ENCODE measurements around the gene PDZD2. TPM values are rescaled to one million over a fixed set of nuclear protein-coding genes. Genes with fewer than 3 reads are reported as not detected.

Gene PDZD2
- total RNA-seq, 1 donor = 0.52 TPM

- H3K9me3 ChIP-seq (ENCODE audit: low read depth, low read length) = no peaks in the 10 kb centered on the region
- H3K27me3 ChIP-seq (ENCODE audit: insufficient read depth, low read length) = no peaks in the 10 kb centered on the region
- H3K4me1 ChIP-seq (ENCODE audit: insufficient read depth, low read length) = peaks cover 24% of the 10 kb centered on the region
- H3K4me3 ChIP-seq (ENCODE audit: low read length) = no peak overlapping the region
Measured at GRCh38 chr5:32145378-32145777, 506.4 kb downstream of the PDZD2 start.

GRCh38 chr5:32147236-32147635 is 508.3 kb downstream of the PDZD2 start:
- Histone ChIP-seq H3K27me3 (ENCODE audit: insufficient read depth, low read length) (no peaks in the 10 kb centered on the region), H3K4me1 (ENCODE audit: insufficient read depth, low read length) (peaks cover 24% of the 10 kb centered on the region), H3K9me3 (ENCODE audit: low read depth, low read length) (no peaks in the 10 kb centered on the region), H3K4me3 (ENCODE audit: low read length) (no peak overlapping the region)

GRCh38 chr5:32147959-32148358 is 509.0 kb downstream of the PDZD2 start:
- H3K4me1 ChIP-seq (ENCODE audit: insufficient read depth, low read length) = peaks cover 24% of the 10 kb centered on the region

GRCh38 chr5:32150366-32150765 is 511.4 kb downstream of the PDZD2 start:
- Histone ChIP-seq H3K27me3 (ENCODE audit: insufficient read depth, low read length) (no peaks in the 10 kb centered on the region), H3K9me3 (ENCODE audit: low read depth, low read length) (no peaks in the 10 kb centered on the region), H3K4me1 (ENCODE audit: insufficient read depth, low read length) (peaks cover 33% of the 10 kb centered on the region), H3K4me3 (ENCODE audit: low read length) (no peak overlapping the region)

More at GRCh38 chr5:32147959-32148358, 509.0 kb downstream of the PDZD2 start:
- Histone ChIP-seq H3K27me3 (ENCODE audit: insufficient read depth, low read length) (no peaks in the 10 kb centered on the region), H3K9me3 (ENCODE audit: low read depth, low read length) (no peaks in the 10 kb centered on the region), H3K4me3 (ENCODE audit: low read length) (no peak overlapping the region)

- Histone ChIP-seq H3K4me1 (ENCODE audit: insufficient read depth, low read length) (peaks cover 33% of the 10 kb centered on the region), H3K4me3 (ENCODE audit: low read length) (no peak overlapping the region), H3K27me3 (ENCODE audit: insufficient read depth, low read length) (no peaks in the 10 kb centered on the region), H3K9me3 (ENCODE audit: low read depth, low read length) (no peaks in the 10 kb centered on the region)
Measured at GRCh38 chr5:32151198-32151597, 512.3 kb downstream of the PDZD2 start.

- no peak overlapping the region for H3K4me3 ChIP-seq (ENCODE audit: low read length)
- peaks cover 24% of the 10 kb centered on the region for H3K4me1 ChIP-seq (ENCODE audit: insufficient read depth, low read length)
- H3K9me3 ChIP-seq (ENCODE audit: low read depth, low read length) = no peaks in the 10 kb centered on the region
- no peaks in the 10 kb centered on the region for H3K27me3 ChIP-seq (ENCODE audit: insufficient read depth, low read length)
Measured at GRCh38 chr5:32153723-32154122, 514.8 kb downstream of the PDZD2 start.

GRCh38 chr5:32155211-32155610 is 516.3 kb downstream of the PDZD2 start:
- H3K4me1 ChIP-seq (ENCODE audit: insufficient read depth, low read length) = peaks cover 28% of the 10 kb centered on the region
- H3K9me3 ChIP-seq (ENCODE audit: low read depth, low read length) = no peaks in the 10 kb centered on the region
- no peak overlapping the region for H3K4me3 ChIP-seq (ENCODE audit: low read length)
- no peaks in the 10 kb centered on the region for H3K27me3 ChIP-seq (ENCODE audit: insufficient read depth, low read length)

GRCh38 chr5:32156635-32157034 is 517.7 kb downstream of the PDZD2 start:
- Histone ChIP-seq H3K9me3 (ENCODE audit: low read depth, low read length) (no peaks in the 10 kb centered on the region), H3K4me1 (ENCODE audit: insufficient read depth, low read length) (peaks cover 29% of the 10 kb centered on the region), H3K27me3 (ENCODE audit: insufficient read depth, low read length) (no peaks in the 10 kb centered on the region), H3K4me3 (ENCODE audit: low read length) (no peak overlapping the region)

- no peaks in the 10 kb centered on the region for H3K27me3 ChIP-seq (ENCODE audit: insufficient read depth, low read length)
- H3K4me1 ChIP-seq (ENCODE audit: insufficient read depth, low read length) = peaks cover 29% of the 10 kb centered on the region
- H3K4me3 ChIP-seq (ENCODE audit: low read length) = no peak overlapping the region
- H3K9me3 ChIP-seq (ENCODE audit: low read depth, low read length) = no peaks in the 10 kb centered on the region
Measured at GRCh38 chr5:32157078-32157477, 518.1 kb downstream of the PDZD2 start.

- peaks cover 34% of the 10 kb centered on the region for H3K4me1 ChIP-seq (ENCODE audit: insufficient read depth, low read length)
- no peak overlapping the region for H3K4me3 ChIP-seq (ENCODE audit: low read length)
- H3K27me3 ChIP-seq (ENCODE audit: insufficient read depth, low read length) = no peaks in the 10 kb centered on the region
- H3K9me3 ChIP-seq (ENCODE audit: low read depth, low read length) = no peaks in the 10 kb centered on the region
Measured at GRCh38 chr5:32158679-32158975, 519.7 kb downstream of the PDZD2 start.

- Histone ChIP-seq H3K4me3 (ENCODE audit: low read length) (no peak overlapping the region), H3K4me1 (ENCODE audit: insufficient read depth, low read length) (peaks cover 37% of the 10 kb centered on the region), H3K27me3 (ENCODE audit: insufficient read depth, low read length) (no peaks in the 10 kb centered on the region), H3K9me3 (ENCODE audit: low read depth, low read length) (no peaks in the 10 kb centered on the region)
Measured at GRCh38 chr5:32159328-32160072, 520.6 kb downstream of the PDZD2 start.

- Histone ChIP-seq H3K27me3 (ENCODE audit: insufficient read depth, low read length) (no peaks in the 10 kb centered on the region), H3K9me3 (ENCODE audit: low read depth, low read length) (no peaks in the 10 kb centered on the region), H3K4me3 (ENCODE audit: low read length) (no peak overlapping the region), H3K4me1 (ENCODE audit: insufficient read depth, low read length) (peaks cover 37% of the 10 kb centered on the region)
Measured at GRCh38 chr5:32160228-32160627, 521.3 kb downstream of the PDZD2 start.

Other genes starting within 250 kb of the PDZD2 start
- 13.2 TPM for gene DROSHA, start 107.0 kb upstream of the PDZD2 start, total RNA-seq
- 19.7 TPM for gene C5orf22, start 106.8 kb upstream of the PDZD2 start, total RNA-seq